Panc1 (cell line): ENCODE measurements around the gene ZNF783. TPM values are rescaled to one million over a fixed set of nuclear protein-coding genes. Genes with fewer than 3 reads are reported as not detected.

ENCODE experiments used
- ATAC-seq: fragments of 200-7000 bp; cut with Tn5 transposase; 2 replicates; pipeline ENCODE4 v1.9.1; 2020; ENCODE audit warnings: mild to moderate bottlenecking, moderate library complexity
- BruUV-seq: library from RNA; stranded (reverse); fragments of 400-500 nt; replicated peaks from 2 replicates; lab custom pipeline; 2021; lab: Mats Ljungman, UMichigan
- CTCF ChIA-PET: fragments of 300-600 bp; sonication (Branson Sonifier 250); formaldehyde crosslinking; loops from one replicate; lab custom pipeline; 2022; ENCODE audit warnings: antibody characterized with exemption; lab: Charles Lee
- POLR2A ChIA-PET: fragments of 300-600 bp; sonication (Branson Sonifier 250); formaldehyde crosslinking; loops from one replicate; lab custom pipeline; 2022; ENCODE audit warnings: antibody characterized with exemption; lab: Charles Lee
- DNase-seq: peaks from one replicate; pipeline ENCODE4 v3.0.0-alpha.2; 2010; ENCODE audit warnings: low read depth, low spot score
- H3K27ac ChIP-seq: 2 replicates; pipeline ENCODE4 v1.5.1; 2011; ENCODE audit warnings: mild to moderate bottlenecking, low read length, inconsistent platforms
- H3K27me3 ChIP-seq: fragments of 200-500 bp; sonication (Bioruptor generic); 2 replicates; pipeline ENCODE4 v1.6.0; 2014; ENCODE audit warnings: low read length, inconsistent platforms; ENCODE audit not compliant: control insufficient read depth, insufficient read depth
- H3K36me3 ChIP-seq: fragments of 200-500 bp; sonication (Bioruptor generic); 2 replicates; pipeline ENCODE4 v1.5.1; 2014; ENCODE audit warnings: inconsistent platforms, mild to moderate bottlenecking, low read length, moderate library complexity; ENCODE audit not compliant: control insufficient read depth, insufficient read depth
- H3K4me1 ChIP-seq: 2 replicates; pipeline ENCODE4 v1.5.1; 2011; ENCODE audit warnings: inconsistent platforms, mild to moderate bottlenecking, low read length, moderate library complexity; ENCODE audit not compliant: control insufficient read depth, insufficient read depth
- H3K4me3 ChIP-seq, 2 experiments: 2 replicates each; pipeline ENCODE4 v1.5.1; 2011 to 2012; ENCODE audit warnings: low read depth in 2 of 2, low read length in 2 of 2, mild to moderate bottlenecking in 2 of 2, inconsistent platforms in 1 of 2, moderate library complexity in 1 of 2
- H3K9me3 ChIP-seq: fragments of 200-500 bp; sonication (Bioruptor generic); 2 replicates; pipeline ENCODE4 v1.5.1; 2014; ENCODE audit warnings: low read depth, mild to moderate bottlenecking, inconsistent platforms, low read length, moderate library complexity; ENCODE audit not compliant: control insufficient read depth, insufficient read depth
- POLR2AphosphoS5 ChIP-seq: IDR thresholded peaks from 2 replicates; pipeline ENCODE4 v1.6.1; 2012; ENCODE audit warnings: mild to moderate bottlenecking, low read depth, low read length, moderate library complexity
- SIN3A ChIP-seq: IDR thresholded peaks from 2 replicates; pipeline ENCODE4 v1.6.1; 2012; ENCODE audit warnings: low read depth, mild to moderate bottlenecking, low read length, moderate library complexity, borderline replicate concordance; ENCODE audit not compliant: insufficient read depth
- TCF7L2 ChIP-seq: IDR thresholded peaks from 2 replicates; pipeline ENCODE4 v1.6.1; 2011; ENCODE audit warnings: mild to moderate bottlenecking, low read depth, low read length, inconsistent platforms
- in situ Hi-C: cut with HindIII; loops from 2 replicates; pipeline ENCODE4 v1.10.0; 2016; ENCODE audit warnings: low sequenced_read_pairs, low pct_unique_long_range_greater_than_20kb
- intact Hi-C: fragments of 100-400 bp; cut with micrococcal nuclease; formaldehyde crosslinking; loops from one replicate; pipeline ENCODE4 v1.10.0; 2022; ENCODE audit not compliant: unreplicated experiment
- total RNA-seq: library from RNA; stranded (reverse); gene quantifications from one replicate; pipeline ENCODE4 v1.2.1, GENCODE V29; 2021; ENCODE audit not compliant: unreplicated experiment
- TF ChIP-seq, protein P1 (sequence below), 2 experiments: IDR thresholded peaks; 2 replicates each; pipeline ENCODE4 v1.6.1; 2011 to 2012; ENCODE audit warnings: low read depth in 2 of 2, control low read depth in 1 of 2, low read length in 1 of 2, mild to moderate bottlenecking in 1 of 2, moderate library complexity in 1 of 2; ENCODE audit not compliant: insufficient read depth in 1 of 2
- TF ChIP-seq, protein P2 (sequence below): fragments of 450-650 bp; IDR thresholded peaks from 2 replicates; pipeline ENCODE4 v1.5.1; 2017; ENCODE audit warnings: mild to moderate bottlenecking

Gene ZNF783
- total RNA-seq, 1 experiment from 2014 or later = 16.6 TPM

DNA sequence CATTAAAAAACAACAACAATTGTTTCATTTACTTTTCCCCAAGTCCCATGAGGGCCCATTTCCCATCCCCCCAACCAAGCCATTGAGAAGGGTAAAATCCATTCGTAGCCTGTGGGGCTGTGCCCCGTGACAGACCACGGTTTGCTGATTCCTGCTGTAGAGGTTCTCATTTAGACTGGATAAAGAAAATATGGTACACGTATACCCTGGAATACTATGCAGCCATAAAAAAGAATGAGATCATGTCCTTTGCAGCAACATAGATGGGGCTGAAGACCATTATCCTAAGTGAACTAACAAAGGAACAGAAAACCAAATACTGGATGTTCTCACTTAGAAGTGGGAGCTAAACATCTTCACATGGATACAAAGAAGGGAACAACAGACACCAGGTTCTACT is 44.9 kb downstream of the ZNF783 start:
- Histone ChIP-seq H3K4me3 (no peak overlapping the region), H3K27me3 (no peaks in the 10 kb centered on the region), H3K4me1 (no peaks in the 10 kb centered on the region), H3K9me3 (no peaks in the 10 kb centered on the region), H3K27ac (no peak overlapping the region), H3K36me3 (no peaks in the 10 kb centered on the region)
- ATAC-seq (no peak), DNase-seq (no peak)
- in situ Hi-C loops = no loop called here
- ChIA-PET CTCF (no interaction called here), POLR2A (no interaction called here)
- intact Hi-C loops = no loop called here
- no TSS peak for BruUV-seq
- TF ChIP-seq TCF7L2 (no peak), SIN3A (no peak), POLR2AphosphoS5 (no peak)
- TF ChIP-seq, protein P1, sequence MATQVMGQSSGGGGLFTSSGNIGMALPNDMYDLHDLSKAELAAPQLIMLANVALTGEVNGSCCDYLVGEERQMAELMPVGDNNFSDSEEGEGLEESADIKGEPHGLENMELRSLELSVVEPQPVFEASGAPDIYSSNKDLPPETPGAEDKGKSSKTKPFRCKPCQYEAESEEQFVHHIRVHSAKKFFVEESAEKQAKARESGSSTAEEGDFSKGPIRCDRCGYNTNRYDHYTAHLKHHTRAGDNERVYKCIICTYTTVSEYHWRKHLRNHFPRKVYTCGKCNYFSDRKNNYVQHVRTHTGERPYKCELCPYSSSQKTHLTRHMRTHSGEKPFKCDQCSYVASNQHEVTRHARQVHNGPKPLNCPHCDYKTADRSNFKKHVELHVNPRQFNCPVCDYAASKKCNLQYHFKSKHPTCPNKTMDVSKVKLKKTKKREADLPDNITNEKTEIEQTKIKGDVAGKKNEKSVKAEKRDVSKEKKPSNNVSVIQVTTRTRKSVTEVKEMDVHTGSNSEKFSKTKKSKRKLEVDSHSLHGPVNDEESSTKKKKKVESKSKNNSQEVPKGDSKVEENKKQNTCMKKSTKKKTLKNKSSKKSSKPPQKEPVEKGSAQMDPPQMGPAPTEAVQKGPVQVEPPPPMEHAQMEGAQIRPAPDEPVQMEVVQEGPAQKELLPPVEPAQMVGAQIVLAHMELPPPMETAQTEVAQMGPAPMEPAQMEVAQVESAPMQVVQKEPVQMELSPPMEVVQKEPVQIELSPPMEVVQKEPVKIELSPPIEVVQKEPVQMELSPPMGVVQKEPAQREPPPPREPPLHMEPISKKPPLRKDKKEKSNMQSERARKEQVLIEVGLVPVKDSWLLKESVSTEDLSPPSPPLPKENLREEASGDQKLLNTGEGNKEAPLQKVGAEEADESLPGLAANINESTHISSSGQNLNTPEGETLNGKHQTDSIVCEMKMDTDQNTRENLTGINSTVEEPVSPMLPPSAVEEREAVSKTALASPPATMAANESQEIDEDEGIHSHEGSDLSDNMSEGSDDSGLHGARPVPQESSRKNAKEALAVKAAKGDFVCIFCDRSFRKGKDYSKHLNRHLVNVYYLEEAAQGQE (IDR thresholded peaks at IDR 0.05; ENCODE audit: insufficient read depth in 1 of 2, low read depth in 2 of 2, low read length in 1 of 2) = no peak
- TF ChIP-seq, protein P2, sequence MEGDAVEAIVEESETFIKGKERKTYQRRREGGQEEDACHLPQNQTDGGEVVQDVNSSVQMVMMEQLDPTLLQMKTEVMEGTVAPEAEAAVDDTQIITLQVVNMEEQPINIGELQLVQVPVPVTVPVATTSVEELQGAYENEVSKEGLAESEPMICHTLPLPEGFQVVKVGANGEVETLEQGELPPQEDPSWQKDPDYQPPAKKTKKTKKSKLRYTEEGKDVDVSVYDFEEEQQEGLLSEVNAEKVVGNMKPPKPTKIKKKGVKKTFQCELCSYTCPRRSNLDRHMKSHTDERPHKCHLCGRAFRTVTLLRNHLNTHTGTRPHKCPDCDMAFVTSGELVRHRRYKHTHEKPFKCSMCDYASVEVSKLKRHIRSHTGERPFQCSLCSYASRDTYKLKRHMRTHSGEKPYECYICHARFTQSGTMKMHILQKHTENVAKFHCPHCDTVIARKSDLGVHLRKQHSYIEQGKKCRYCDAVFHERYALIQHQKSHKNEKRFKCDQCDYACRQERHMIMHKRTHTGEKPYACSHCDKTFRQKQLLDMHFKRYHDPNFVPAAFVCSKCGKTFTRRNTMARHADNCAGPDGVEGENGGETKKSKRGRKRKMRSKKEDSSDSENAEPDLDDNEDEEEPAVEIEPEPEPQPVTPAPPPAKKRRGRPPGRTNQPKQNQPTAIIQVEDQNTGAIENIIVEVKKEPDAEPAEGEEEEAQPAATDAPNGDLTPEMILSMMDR = no peak

DNA sequence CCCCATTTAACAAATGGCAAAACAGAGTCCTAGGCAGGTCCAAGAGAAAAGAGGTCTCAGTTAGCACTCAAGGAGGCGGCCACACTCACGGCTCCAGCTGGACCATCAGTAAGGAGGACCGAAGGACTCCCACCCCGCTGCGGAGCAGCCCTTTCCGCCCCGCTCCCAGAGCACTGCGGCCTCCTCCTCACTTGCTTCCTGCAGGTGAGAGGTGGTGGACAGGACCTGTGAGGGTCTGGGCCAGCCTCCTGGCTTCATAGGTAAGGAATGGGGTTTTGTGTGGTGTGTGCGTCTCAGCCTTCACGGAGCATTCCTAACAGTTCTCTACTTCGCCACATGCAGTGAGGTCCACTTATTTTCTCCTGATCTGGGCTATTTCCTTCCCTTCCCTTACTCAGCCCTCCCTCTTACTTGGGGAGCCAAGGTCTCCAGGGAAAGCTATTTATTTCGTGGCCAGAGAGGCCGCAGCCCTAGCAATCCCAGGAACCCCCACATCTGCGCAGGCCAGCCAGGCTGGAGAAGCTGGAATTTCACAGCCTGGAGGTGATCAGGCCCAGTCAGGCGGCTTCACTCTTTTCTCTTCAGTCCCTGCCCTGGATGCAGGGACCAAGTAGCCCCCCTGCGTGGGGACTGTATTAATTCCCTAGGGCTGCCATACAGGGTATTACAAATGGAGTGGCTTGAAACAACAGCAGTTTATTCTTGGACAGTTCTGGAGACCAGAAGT is 45.9 kb downstream of the ZNF783 start:
- H3K9me3 ChIP-seq = no peaks in the 10 kb centered on the region
- H3K36me3 ChIP-seq = no peaks in the 10 kb centered on the region
- in situ Hi-C loops (no loop called here), intact Hi-C loops (no loop called here)
- no peaks in the 10 kb centered on the region for H3K4me1 ChIP-seq
- no peak for ATAC-seq
- no TSS peak for BruUV-seq
- CTCF ChIA-PET = no interaction called here
- no peak overlapping the region for H3K27ac ChIP-seq
- H3K27me3 ChIP-seq = no peaks in the 10 kb centered on the region
- H3K4me3 ChIP-seq = no peak overlapping the region
- no peak for DNase-seq
- POLR2A ChIA-PET = no interaction called here
- TF ChIP-seq, protein P1 (IDR thresholded peaks at IDR 0.05; ENCODE audit: insufficient read depth in 1 of 2, low read depth in 2 of 2, low read length in 1 of 2) = no peak
- TF ChIP-seq, protein P2 = no peak
- TF ChIP-seq SIN3A (no peak), POLR2AphosphoS5 (no peak), TCF7L2 (no peak)
